ENCODE data around the gene SNRPB2. TPM values are rescaled to one million over a fixed set of nuclear protein-coding genes. Genes with fewer than 3 reads are reported as not detected.

Gene SNRPB2
- total RNA-seq, 4 donors from 2014 or later, result 18.0 to 42.0 (median 26.4) TPM

DNA sequence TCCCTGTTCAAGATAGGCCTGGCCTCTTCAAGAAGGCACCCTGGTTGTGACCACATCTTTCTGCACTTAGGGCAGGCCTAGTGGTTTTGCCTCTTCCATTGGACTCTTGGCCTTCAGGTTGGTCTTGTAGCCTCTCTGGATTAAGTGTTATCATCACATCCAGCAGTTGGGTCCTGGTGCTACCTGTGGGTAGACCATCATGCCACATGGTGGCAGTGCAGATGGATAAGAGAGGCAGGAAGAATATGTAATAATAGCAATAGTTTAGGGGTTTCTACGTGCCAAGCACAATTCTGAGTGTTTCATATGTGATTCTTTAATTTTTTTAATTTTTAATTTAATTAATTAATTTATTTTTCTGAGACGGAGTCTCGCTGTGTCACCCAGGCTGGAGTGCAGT is 28.5 kb upstream of the SNRPB2 start:
- Histone ChIP-seq H3K27me3 (peaks cover 0 to 2% (median 0%) of the 10 kb centered on the region in 4 donors), H3K9me3 (no peaks in the 10 kb centered on the region), H3K27ac (no peak overlapping the region), H3K4me3 (no peak overlapping the region), H3K4me1 (no peaks in the 10 kb centered on the region), H3K36me3 (no peaks in the 10 kb centered on the region)
- WGBS, 2 donors, result 65 to 77% methylated on average over 3 of the region's 3 CpGs
- TF ChIP-seq POLR2A (IDR thresholded peaks at IDR 0.05), result no peak
- TF ChIP-seq, protein P1, sequence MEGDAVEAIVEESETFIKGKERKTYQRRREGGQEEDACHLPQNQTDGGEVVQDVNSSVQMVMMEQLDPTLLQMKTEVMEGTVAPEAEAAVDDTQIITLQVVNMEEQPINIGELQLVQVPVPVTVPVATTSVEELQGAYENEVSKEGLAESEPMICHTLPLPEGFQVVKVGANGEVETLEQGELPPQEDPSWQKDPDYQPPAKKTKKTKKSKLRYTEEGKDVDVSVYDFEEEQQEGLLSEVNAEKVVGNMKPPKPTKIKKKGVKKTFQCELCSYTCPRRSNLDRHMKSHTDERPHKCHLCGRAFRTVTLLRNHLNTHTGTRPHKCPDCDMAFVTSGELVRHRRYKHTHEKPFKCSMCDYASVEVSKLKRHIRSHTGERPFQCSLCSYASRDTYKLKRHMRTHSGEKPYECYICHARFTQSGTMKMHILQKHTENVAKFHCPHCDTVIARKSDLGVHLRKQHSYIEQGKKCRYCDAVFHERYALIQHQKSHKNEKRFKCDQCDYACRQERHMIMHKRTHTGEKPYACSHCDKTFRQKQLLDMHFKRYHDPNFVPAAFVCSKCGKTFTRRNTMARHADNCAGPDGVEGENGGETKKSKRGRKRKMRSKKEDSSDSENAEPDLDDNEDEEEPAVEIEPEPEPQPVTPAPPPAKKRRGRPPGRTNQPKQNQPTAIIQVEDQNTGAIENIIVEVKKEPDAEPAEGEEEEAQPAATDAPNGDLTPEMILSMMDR (IDR thresholded peaks at IDR 0.05), result peak in 1 of 6 experiments; percentile 15
- intact Hi-C loops (cut with DNase I), result no loop called here
- DNase-seq, result no peak

DNA sequence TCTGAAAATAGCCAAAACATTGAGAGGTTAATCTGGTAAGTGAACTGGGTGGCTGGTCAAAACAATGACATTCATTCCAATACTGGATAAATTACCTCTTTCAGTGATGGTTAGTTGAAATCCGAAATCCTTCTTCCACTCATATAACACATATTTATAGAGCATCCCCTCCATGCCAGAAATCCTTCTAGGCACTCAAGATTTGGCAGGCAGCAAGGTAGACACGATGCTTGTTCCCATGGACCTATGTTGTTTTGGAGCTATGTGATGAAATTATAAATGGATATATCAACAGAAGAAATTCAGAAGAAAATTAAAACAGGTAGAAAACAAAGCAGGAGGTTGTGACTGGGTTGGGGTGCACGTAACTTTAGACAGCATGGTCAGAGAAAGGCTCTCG is 26.3 kb upstream of the SNRPB2 start:
- H3K27me3 ChIP-seq, result peaks cover 0 to 3% (median 0%) of the 10 kb centered on the region in 4 donors
- intact Hi-C loops (cut with DNase I), result no loop called here
- no peaks in the 10 kb centered on the region for H3K9me3 ChIP-seq
- no peaks in the 10 kb centered on the region for H3K36me3 ChIP-seq
- H3K27ac ChIP-seq, result no peak overlapping the region
- TF ChIP-seq, protein P1 (IDR thresholded peaks at IDR 0.05), result no peak
- TF ChIP-seq POLR2A (IDR thresholded peaks at IDR 0.05), result no peak
- DNase-seq, result no peak
- H3K4me1 ChIP-seq, result no peaks in the 10 kb centered on the region
- 66 to 78% methylated on average over 4 of the region's 4 CpGs for WGBS, 2 donors
- H3K4me3 ChIP-seq, result no peak overlapping the region

DNA sequence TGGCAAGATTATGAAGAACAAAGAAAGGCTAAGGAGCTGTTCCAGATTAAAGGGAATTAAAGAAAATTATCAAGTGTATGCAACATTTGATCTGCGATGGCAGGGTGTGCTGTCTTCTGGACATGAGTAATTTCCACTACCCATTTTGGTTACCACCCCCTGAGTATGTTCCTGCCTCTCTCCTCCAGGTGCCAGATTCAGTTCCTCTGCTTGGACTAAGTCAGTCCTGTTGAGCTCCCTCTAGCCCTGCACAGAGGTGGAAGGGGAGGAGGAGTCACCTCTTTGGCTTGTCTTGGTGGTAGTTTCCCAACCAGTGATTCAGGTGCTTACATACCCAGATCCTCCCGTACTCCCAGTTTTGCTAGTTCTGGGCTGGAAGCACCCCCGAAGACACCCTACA is 22.2 kb upstream of the SNRPB2 start:
- DNase-seq, result no peak
- WGBS, 2 donors, result 67 to 82% methylated on average over 3 of the region's 3 CpGs
- H3K27me3 ChIP-seq, result peaks cover 0 to 7% (median 0%) of the 10 kb centered on the region in 4 donors
- no peak overlapping the region for H3K27ac ChIP-seq
- H3K36me3 ChIP-seq, result no peaks in the 10 kb centered on the region
- no peak overlapping the region for H3K4me3 ChIP-seq
- intact Hi-C loops (cut with DNase I), result no loop called here
- H3K4me1 ChIP-seq, result no peaks in the 10 kb centered on the region
- TF ChIP-seq, protein P1 (IDR thresholded peaks at IDR 0.05), result no peak
- no peak for TF ChIP-seq POLR2A (IDR thresholded peaks at IDR 0.05)
- H3K9me3 ChIP-seq, result no peaks in the 10 kb centered on the region

DNA sequence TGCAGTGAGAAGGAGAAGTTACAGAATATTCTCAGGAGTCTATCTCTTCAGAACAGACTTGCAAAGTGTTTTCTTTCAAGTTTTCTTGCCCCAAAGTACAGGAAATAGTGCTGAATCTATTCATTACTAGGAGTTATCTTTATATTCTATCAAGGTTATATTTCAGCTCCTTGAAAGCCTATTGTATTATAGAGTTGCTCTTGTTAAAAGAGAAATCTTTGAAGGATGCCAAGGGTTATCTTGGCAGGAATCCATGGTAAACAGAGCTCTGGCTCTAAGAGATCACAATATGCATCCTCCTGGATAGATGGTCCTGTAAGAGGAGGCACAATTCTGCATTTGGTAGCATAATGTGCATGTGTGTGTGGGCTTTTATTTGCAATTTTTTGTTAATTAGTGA is 21.2 kb upstream of the SNRPB2 start:
- no peak overlapping the region for H3K4me3 ChIP-seq
- intact Hi-C loops (cut with DNase I), result no loop called here
- no peak overlapping the region for H3K27ac ChIP-seq
- no peaks in the 10 kb centered on the region for H3K36me3 ChIP-seq
- peaks cover 0 to 8% (median 0%) of the 10 kb centered on the region in 4 donors for H3K27me3 ChIP-seq
- no peaks in the 10 kb centered on the region for H3K9me3 ChIP-seq
- no peaks in the 10 kb centered on the region for H3K4me1 ChIP-seq
- DNase-seq, result no peak
- TF ChIP-seq POLR2A (IDR thresholded peaks at IDR 0.05), result no peak
- TF ChIP-seq, protein P1 (IDR thresholded peaks at IDR 0.05), result no peak

DNA sequence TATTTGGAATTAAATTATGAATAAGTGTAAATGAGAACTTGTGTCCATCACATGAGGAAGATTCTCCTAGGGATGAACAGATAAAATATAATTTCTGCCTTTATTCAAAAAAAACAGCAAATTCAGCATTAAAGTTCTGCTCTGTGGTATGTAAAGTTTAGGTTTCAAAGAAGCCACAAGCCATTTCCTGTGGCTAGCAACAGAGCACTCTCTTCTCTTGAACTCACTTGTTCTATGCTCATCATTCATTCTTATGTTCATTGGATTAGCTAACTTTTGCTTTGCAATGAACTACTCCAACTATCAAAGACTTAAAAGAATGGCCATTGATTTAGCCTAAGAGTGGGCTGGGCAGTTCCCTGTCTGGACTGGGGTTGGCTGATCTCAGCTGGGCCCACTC is 20.8 kb upstream of the SNRPB2 start:
- intact Hi-C loops (cut with DNase I), result no loop called here
- no peaks in the 10 kb centered on the region for H3K4me1 ChIP-seq

More for the DNA sequence above, 20.8 kb upstream of the SNRPB2 start:
- Histone ChIP-seq H3K9me3 (no peaks in the 10 kb centered on the region), H3K27ac (no peak overlapping the region), H3K27me3 (peaks cover 0 to 12% (median 0%) of the 10 kb centered on the region in 4 donors), H3K4me3 (no peak overlapping the region), H3K36me3 (no peaks in the 10 kb centered on the region)
- TF ChIP-seq, protein P1 (IDR thresholded peaks at IDR 0.05), result no peak
- TF ChIP-seq POLR2A (IDR thresholded peaks at IDR 0.05), result no peak
- no peak for DNase-seq
